SK-N-SH (cell line): Measurements from ENCODE around the gene ERP29. TPM values are rescaled to one million over a fixed set of nuclear protein-coding genes. Genes with fewer than 3 reads are reported as not detected.

Experiments used
- CTCF ChIA-PET: fragments of 300-600, 350-600 bp; formaldehyde crosslinking; extraction: SDS; loops from one replicate; lab custom pipeline; 2021; lab: Yijun Ruan, JAX
- POLR2A ChIA-PET: fragments of 350-600 bp; sonication (Branson Sonifier 250); formaldehyde crosslinking; extraction: SDS; loops from one replicate; lab custom pipeline; 2020; ENCODE audit warnings: antibody characterized with exemption, inconsistent platforms; lab: Yijun Ruan, JAX
- DNase-seq: peaks from one replicate; pipeline ENCODE4 v3.0.0; 2012
- H2AFZ ChIP-seq: fragments of 200-600 bp; sonication (generic); 2 replicates; pipeline ENCODE4 v1.8.1; 2016; ENCODE audit warnings: antibody characterized with exemption, mild to moderate bottlenecking, low read depth
- H3F3A ChIP-seq: fragments of 200-600 bp; sonication (generic); replicated peaks from 2 replicates; pipeline ENCODE3; 2016; ENCODE audit warnings: antibody characterized with exemption, mild to moderate bottlenecking; ENCODE audit not compliant: insufficient read depth
- H3K27ac ChIP-seq, 2 experiments: fragments of 200-500 bp in 1 of 2; fragments of 200-600 bp in 1 of 2; sonication (Bioruptor generic) in 1 of 2; sonication (generic), shearing (Covaris generic) in 1 of 2; 2 replicates each; pipeline versions ENCODE4 v1.5.1 to v1.6.1; 2014 to 2016; ENCODE audit warnings: low read depth in 2 of 2, inconsistent platforms in 1 of 2, low read length in 1 of 2, mild to moderate bottlenecking in 1 of 2, mixed read lengths in 1 of 2
- H3K27me3 ChIP-seq: fragments of 200-600 bp; sonication (generic), shearing (Covaris generic); 2 replicates; pipeline ENCODE4 v1.6.1; 2016; ENCODE audit warnings: mixed run types; ENCODE audit not compliant: insufficient read depth
- H3K36me3 ChIP-seq, 2 experiments: fragments of 200-500 bp in 1 of 2; fragments of 200-600 bp in 1 of 2; sonication (Bioruptor generic) in 1 of 2; sonication (generic) in 1 of 2; replicated peaks in 1 of 2; 2 replicates each; pipeline versions ENCODE3 to v1.5.1; 2014 to 2016; ENCODE audit warnings: low read length in 1 of 2, mild to moderate bottlenecking in 1 of 2; ENCODE audit not compliant: insufficient read depth in 2 of 2, control insufficient read depth in 1 of 2
- H3K4me1 ChIP-seq, 2 experiments: fragments of 200-500 bp in 1 of 2; fragments of 200-600 bp in 1 of 2; sonication (Bioruptor generic) in 1 of 2; sonication (generic), shearing (Covaris generic) in 1 of 2; 2 replicates each; pipeline versions ENCODE4 v1.5.1 to v1.6.1; 2014 to 2016; ENCODE audit warnings: low read depth in 1 of 2, low read length in 1 of 2, mixed run types in 1 of 2; ENCODE audit not compliant: insufficient read depth in 2 of 2, control insufficient read depth in 1 of 2
- H3K4me2 ChIP-seq: fragments of 200-600 bp; sonication (generic), shearing (Covaris generic); 2 replicates; pipeline ENCODE4 v1.6.1; 2017; ENCODE audit warnings: mixed run types
- H3K4me3 ChIP-seq, 2 experiments: fragments of 200-500 bp in 1 of 2; fragments of 200-600 bp in 1 of 2; sonication (Bioruptor generic) in 1 of 2; sonication (generic), shearing (Covaris generic) in 1 of 2; 2 replicates each; pipeline versions ENCODE4 v1.5.1 to v1.8.1; 2014 to 2016; ENCODE audit warnings: low read depth in 2 of 2, inconsistent platforms in 1 of 2, low read length in 1 of 2, mild to moderate bottlenecking in 1 of 2, mixed read lengths in 1 of 2, moderate library complexity in 1 of 2
- H3K79me2 ChIP-seq: fragments of 200-600 bp; sonication (generic); 2 replicates; pipeline ENCODE4 v1.8.1; 2017; ENCODE audit warnings: mild to moderate bottlenecking; ENCODE audit not compliant: insufficient read depth
- H3K9ac ChIP-seq: fragments of 200-600 bp; sonication (generic); 2 replicates; pipeline ENCODE4 v1.6.1; 2017; ENCODE audit warnings: mixed run types
- H3K9me2 ChIP-seq: fragments of 200-600 bp; sonication (generic); 2 replicates; pipeline ENCODE4 v1.6.1; 2017; ENCODE audit warnings: mixed run types
- H3K9me3 ChIP-seq: fragments of 200-600 bp; sonication (generic); 2 replicates; pipeline ENCODE4 v1.6.1; 2017; ENCODE audit warnings: mixed run types, mild to moderate bottlenecking, moderate library complexity
- H4K20me1 ChIP-seq: fragments of 200-600 bp; sonication (generic); 2 replicates; pipeline ENCODE4 v1.6.1; 2017; ENCODE audit warnings: mild to moderate bottlenecking, mixed run types; ENCODE audit not compliant: insufficient read depth
- CHD2 ChIP-seq: fragments of 150-350 bp; IDR thresholded peaks from 2 replicates; pipeline ENCODE4 v1.6.1; 2018; ENCODE audit warnings: low read length; ENCODE audit not compliant: partially characterized antibody
- EZH2phosphoT487 ChIP-seq: fragments of 200-600 bp; sonication (generic); IDR thresholded peaks from 2 replicates; pipeline ENCODE4 v1.6.1; 2017; ENCODE audit warnings: low read depth, mixed run types, mild to moderate bottlenecking, antibody characterized with exemption, moderate library complexity, borderline replicate concordance
- GATA2 ChIP-seq: sonication (generic); formaldehyde crosslinking; IDR thresholded peaks from 2 replicates; pipeline ENCODE4 v1.5.0; 2020; ENCODE audit warnings: mild to moderate bottlenecking, missing genetic modification reagents
- JUND ChIP-seq: IDR thresholded peaks from 2 replicates; pipeline ENCODE4 v1.4.0; 2012
- POLR2AphosphoS5 ChIP-seq: IDR thresholded peaks from 2 replicates; pipeline ENCODE4 v1.6.1; 2012; ENCODE audit warnings: low read depth, low read length
- REST ChIP-seq: IDR thresholded peaks from 2 replicates; pipeline ENCODE4 v1.6.1; 2012; ENCODE audit warnings: mild to moderate bottlenecking, low read depth, low read length, moderate library complexity
- SIN3A ChIP-seq: IDR thresholded peaks from 2 replicates; pipeline ENCODE4 v1.6.1; 2012; ENCODE audit warnings: low read depth, mild to moderate bottlenecking, low read length, moderate library complexity, borderline replicate concordance
- SMC3 ChIP-seq: IDR thresholded peaks from 2 replicates; pipeline ENCODE4 v1.6.1; 2012; ENCODE audit warnings: low read depth, low read length, improper control_type of control experiment
- TCF12 ChIP-seq: IDR thresholded peaks from 2 replicates; pipeline ENCODE4 v1.4.0; 2012
- WGBS: methylation state at CpG from one replicate; pipeline ENCODE4 v1.1.6; 2017; ENCODE audit warnings: low lambda C conversion rate; 5-methylcytosine and 5-hydroxymethylcytosine counted together
- polyA plus RNA-seq, 3 experiments: library from polyadenylated mRNA; depleted of rRNA; stranded (reverse); fragments of >200 nt; gene quantifications; 2 replicates each; pipeline ENCODE4 v1.2.3, GENCODE V29; 2012

The ERP29 gene
- polyA plus RNA-seq, 1 of the 3 experiments (the other 2 are of a cell fraction) = 177 TPM

- Histone ChIP-seq H3K36me3 (peaks cover 59 to 62% of the 10 kb centered on the region in 2 experiments), H2AFZ (no peak overlapping the region), H3K9me3 (no peaks in the 10 kb centered on the region), H3K4me3 (no peak overlapping the region), H3K9ac (no peak overlapping the region), H3K79me2 (peaks cover 17% of the 10 kb centered on the region), H3F3A (peaks cover 26% of the 10 kb centered on the region), H3K4me1 (peaks cover 0 to 3% of the 10 kb centered on the region in 2 experiments; a peak in 2 of 4 replicates), H4K20me1 (peaks cover 3% of the 10 kb centered on the region; the same call in 1 of the 2 replicates), H3K27me3 (no peaks in the 10 kb centered on the region), H3K9me2 (no peaks in the 10 kb centered on the region), H3K4me2 (no peak overlapping the region), H3K27ac (no peak overlapping the region; a peak in 1 of 4 replicates)
- TF ChIP-seq TCF12 = no peak
- 0 out of 2 replicates have a peak, but pooled peaks have one; percentile 23 for TF ChIP-seq POLR2AphosphoS5
- 78% methylated on average over 4 of the region's 4 CpGs for WGBS
- ChIA-PET POLR2A (interaction anchor here (1.3 kb wide), 1 partner anchor 12 kb away, joined by 4 read pairs; no protein-coding TSS in a partner anchor), CTCF (interaction anchor here (1.1 kb wide), 1 partner anchor 10 kb away, joined by 3 read pairs; no protein-coding TSS in a partner anchor)
- no peak for DNase-seq
Observed at GRCh38 chr12:112025808-112026375, 12.7 kb downstream of the ERP29 start.

- Histone ChIP-seq H3K79me2 (no peaks in the 10 kb centered on the region), H3K4me3 (no peak overlapping the region), H3K4me1 (peaks cover 0 to 3% of the 10 kb centered on the region in 2 experiments; a peak in 2 of 4 replicates), H3K4me2 (no peak overlapping the region), H3F3A (peaks cover 22% of the 10 kb centered on the region), H4K20me1 (no peaks in the 10 kb centered on the region), H3K9me3 (no peaks in the 10 kb centered on the region), H3K9ac (no peak overlapping the region), H3K36me3 (peaks cover 58 to 66% of the 10 kb centered on the region in 2 experiments), H3K9me2 (no peaks in the 10 kb centered on the region), H3K27ac (no peak overlapping the region), H3K27me3 (no peaks in the 10 kb centered on the region), H2AFZ (no peak overlapping the region)
- CTCF ChIA-PET = interaction anchor here (1.0 kb wide), 1 partner anchor 15 kb away, joined by 3 read pairs; no protein-coding TSS in a partner anchor
- DNase-seq = no peak
- WGBS = 92% methylated on average over 2 of the region's 2 CpGs
- POLR2A ChIA-PET = no interaction called here
- TF ChIP-seq REST = no peak
- no peak for TF ChIP-seq JUND
- TF ChIP-seq POLR2AphosphoS5 = no peak
- TF ChIP-seq SIN3A = no peak
- TF ChIP-seq SMC3 = no peak
Observed at GRCh38 chr12:112029301-112029700, 16.1 kb downstream of the ERP29 start.

- H3K4me2 ChIP-seq = no peak overlapping the region
- no peak for TF ChIP-seq GATA2 (CRISPR knock-in tag)
- TF ChIP-seq CHD2 = no peak
- TF ChIP-seq EZH2phosphoT487 = no peak
- H2AFZ ChIP-seq = no peak overlapping the region
- no peak for DNase-seq
- no peak overlapping the region for H3K4me3 ChIP-seq
- H4K20me1 ChIP-seq = no peaks in the 10 kb centered on the region
- H3K9me3 ChIP-seq = no peaks in the 10 kb centered on the region
- H3K9me2 ChIP-seq = no peaks in the 10 kb centered on the region
- no peak overlapping the region for H3K9ac ChIP-seq
- CTCF ChIA-PET = interaction anchor here (1.0 kb wide), 1 partner anchor 167 kb away, joined by 3 read pairs; no protein-coding TSS in a partner anchor
- H3F3A ChIP-seq = peaks cover 12% of the 10 kb centered on the region
- no peaks in the 10 kb centered on the region for H3K79me2 ChIP-seq
- H3K27ac ChIP-seq = no peak overlapping the region
- no peaks in the 10 kb centered on the region for H3K27me3 ChIP-seq
- no peaks in the 10 kb centered on the region; a peak in 1 of 4 replicates for H3K4me1 ChIP-seq
- H3K36me3 ChIP-seq = peaks cover 66 to 72% of the 10 kb centered on the region in 2 experiments
- WGBS = 83% methylated on average over 2 of the region's 2 CpGs
- POLR2A ChIA-PET = no interaction called here
Observed at GRCh38 chr12:112031472-112031871, 18.2 kb downstream of the ERP29 start.
